ENCODE results near the gene ALPL. TPM values are rescaled to one million over a fixed set of nuclear protein-coding genes. Genes with fewer than 3 reads are reported as not detected.

ALPL gene
- total RNA-seq, 1 experiment from 2014 or later = 140 TPM

GRCh38 chr1:21594935-21595897, 86.0 kb downstream of the ALPL start:
- CTCF ChIA-PET = interaction anchor here (0.5 to 2.7 kb wide), 27 partner anchors 8 to 378 kb away, joined by 3 to 14 read pairs (median 4); no protein-coding TSS in a partner anchor
- no peak for TF ChIP-seq PREB (CRISPR knock-in tag; IDR thresholded peaks at IDR 0.05; ENCODE audit: borderline replicate concordance)
- no peak for TF ChIP-seq NFYB (CRISPR knock-in tag; conservative IDR thresholded peaks at IDR 0.05; ENCODE audit: low read depth)
- TF ChIP-seq ATF1 (CRISPR knock-in tag; IDR thresholded peaks at IDR 0.05) = no peak
- 0 out of 2 replicates have a peak, but pooled peaks have one; percentile 46 for TF ChIP-seq GTF2I (CRISPR knock-in tag; conservative IDR thresholded peaks at IDR 0.05)
- TF ChIP-seq PRDM15 (CRISPR knock-in tag; IDR thresholded peaks at IDR 0.05) = no peak
- TF ChIP-seq ZNF317 (CRISPR knock-in tag; IDR thresholded peaks at IDR 0.05; ENCODE audit: borderline replicate concordance, low read depth) = no peak
- no peak for TF ChIP-seq SOX15 (CRISPR knock-in tag; IDR thresholded peaks at IDR 0.05)
- TF ChIP-seq ZNF396 (CRISPR knock-in tag; IDR thresholded peaks at IDR 0.05; ENCODE audit: borderline replicate concordance) = no peak
- 0 out of 2 replicates have a peak, but pooled peaks have one; percentile 23 for TF ChIP-seq MAX (CRISPR knock-in tag; IDR thresholded peaks at IDR 0.05)
- TF ChIP-seq NFATC4 (CRISPR knock-in tag; IDR thresholded peaks at IDR 0.05) = no peak
- no peak for TF ChIP-seq FOXP4 (CRISPR knock-in tag; IDR thresholded peaks at IDR 0.05)
- no peak for TF ChIP-seq ZBTB21 (CRISPR knock-in tag; IDR thresholded peaks at IDR 0.05; ENCODE audit: borderline replicate concordance)
- TF ChIP-seq TEAD4 (CRISPR knock-in tag; IDR thresholded peaks at IDR 0.05) = no peak
- no peak for TF ChIP-seq ELF4 (CRISPR knock-in tag; IDR thresholded peaks at IDR 0.05; ENCODE audit: low read depth)
- TF ChIP-seq ERG (CRISPR knock-in tag; IDR thresholded peaks at IDR 0.05) = no peak
- TF ChIP-seq FOXJ3 (CRISPR knock-in tag; IDR thresholded peaks at IDR 0.05; ENCODE audit: borderline replicate concordance) = no peak
- TF ChIP-seq ZNF425 (CRISPR knock-in tag; conservative IDR thresholded peaks at IDR 0.05) = no peak
- no peak for TF ChIP-seq AFF4 (CRISPR knock-in tag; IDR thresholded peaks at IDR 0.05; ENCODE audit: borderline replicate concordance)
- TF ChIP-seq GRHL2 (CRISPR knock-in tag; IDR thresholded peaks at IDR 0.05; ENCODE audit: insufficient replicate concordance, severe bottlenecking) = no peak
- TF ChIP-seq ZNF121 (CRISPR knock-in tag; IDR thresholded peaks at IDR 0.05) = peak; percentile 100

More at GRCh38 chr1:21594935-21595897, 86.0 kb downstream of the ALPL start:
- H3K27me3 Mint-ChIP-seq (ENCODE audit: low read depth) = no peaks in the 10 kb centered on the region
- no peak overlapping the region for H3K4me3 Mint-ChIP-seq
- POLR2A ChIA-PET = no interaction called here
- peaks cover 18% of the 10 kb centered on the region for H3K4me1 Mint-ChIP-seq
- DNase-seq (ENCODE audit: low spot score) = peak; percentile 92
- peak; percentile 60 for ATAC-seq
- H3K27ac Mint-ChIP-seq = no peak overlapping the region
- no peaks in the 10 kb centered on the region for H3K36me3 Mint-ChIP-seq
- H3K9me3 Mint-ChIP-seq = no peaks in the 10 kb centered on the region
